ENCODE measurements around the gene TEX14.
"Not testable (repeated sequence)": the region's sequence is repeated elsewhere in the genome, so short reads cannot be mapped to it uniquely, and the experiment has no call there.

The TEX14 gene

DNA sequence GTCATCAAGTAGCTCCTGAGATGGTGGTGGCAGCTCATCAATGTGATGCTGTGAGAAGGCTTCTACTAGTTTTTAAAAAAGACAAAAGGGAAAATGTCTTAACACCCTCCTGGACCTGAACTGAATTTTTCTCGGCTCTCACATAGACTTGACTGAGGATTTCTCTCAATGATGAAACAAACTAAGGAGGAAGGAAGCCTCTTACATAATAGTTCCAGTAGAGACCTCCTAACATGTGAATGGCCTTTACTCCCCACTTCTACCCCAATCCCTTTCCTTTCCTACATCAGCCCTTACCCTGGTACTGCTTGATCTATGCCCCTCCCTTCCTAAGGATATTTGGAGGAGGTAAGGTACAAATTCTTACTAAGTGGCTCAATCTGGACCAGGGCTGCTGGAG lies 122.6 kb downstream of the TEX14 start:
- no peak for DNase-seq (ENCODE audit: extremely low read depth in 1 of 2, low read depth in 1 of 2)

DNA sequence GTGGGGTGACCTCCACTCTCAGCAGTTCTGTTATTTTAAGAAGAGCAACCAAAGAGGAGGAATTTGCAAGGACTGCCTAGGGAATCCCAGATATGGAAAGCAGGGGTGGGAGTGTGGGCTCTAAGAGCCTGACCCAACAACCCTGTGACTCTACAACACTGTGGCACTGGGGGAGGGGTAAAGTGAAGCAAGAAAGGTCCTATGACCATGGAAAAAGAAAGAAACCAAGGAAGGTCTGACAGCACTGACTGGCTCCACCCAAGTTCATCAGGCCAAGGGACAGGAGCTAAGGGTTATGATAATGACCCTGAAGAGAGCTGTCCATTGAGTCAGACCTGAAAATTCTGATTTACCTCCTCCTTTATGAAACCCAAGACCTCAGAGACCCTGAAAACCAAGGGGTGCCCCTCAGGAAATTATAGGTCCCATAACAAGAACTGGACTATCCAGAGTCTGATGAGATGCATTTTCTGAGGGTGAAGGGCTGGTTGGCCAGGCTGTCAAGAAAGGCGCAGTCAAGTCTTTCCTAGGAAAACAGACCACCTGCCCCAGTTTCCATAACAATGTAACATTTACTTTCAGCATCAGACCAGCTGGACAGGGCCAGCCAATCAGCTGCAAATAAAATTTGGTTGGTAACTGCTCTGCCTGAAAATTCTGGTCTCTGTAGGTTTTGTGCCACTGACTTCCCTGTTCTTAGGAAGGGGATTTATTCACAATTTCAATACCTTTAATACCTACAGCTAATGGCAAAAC lies 123.6 kb downstream of the TEX14 start:
- DNase-seq (ENCODE audit: extremely low read depth in 1 of 2, low read depth in 1 of 2) = no peak

DNA sequence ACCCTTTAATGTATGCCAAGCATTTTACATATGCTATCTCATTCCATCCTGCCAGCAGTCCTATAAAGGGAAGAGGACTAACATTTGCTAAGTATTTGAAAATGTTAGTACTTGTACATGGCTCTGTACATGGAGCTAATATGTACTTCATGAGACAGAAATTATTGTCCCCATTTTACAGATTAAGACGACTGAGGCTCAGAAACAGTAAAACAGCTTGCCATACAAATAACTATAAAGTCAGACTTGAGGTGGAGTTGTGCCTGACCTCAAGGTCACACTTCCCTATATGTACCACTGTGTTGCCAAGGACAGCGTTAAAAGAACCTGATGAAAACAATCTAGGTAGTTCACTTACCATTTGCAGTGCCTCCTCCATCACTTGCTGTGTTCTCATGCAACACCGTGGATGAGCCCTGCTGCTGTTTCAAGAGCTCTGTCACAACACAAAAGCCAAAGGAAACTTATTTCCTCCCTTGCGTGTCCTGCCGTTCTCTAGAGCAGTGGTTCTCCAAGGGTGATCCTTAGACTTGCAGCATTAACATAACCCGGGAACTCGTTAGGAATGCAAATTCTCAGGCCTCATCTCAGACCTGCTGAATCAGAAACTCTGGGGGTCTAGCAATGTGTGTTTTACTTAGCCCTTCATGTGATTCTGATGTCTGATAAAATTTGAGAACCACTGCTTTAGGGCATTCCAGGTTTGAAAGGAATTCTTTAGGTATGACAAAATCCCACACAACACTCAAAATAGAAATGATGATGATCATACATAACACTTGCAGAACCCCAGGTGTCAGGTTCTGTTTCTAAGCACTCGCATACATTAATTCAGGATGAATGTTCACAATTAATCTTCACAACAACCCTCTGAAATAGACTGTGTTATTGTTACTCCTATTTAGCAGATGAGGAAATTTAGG lies 126.2 kb downstream of the TEX14 start:
- DNase-seq (ENCODE audit: extremely low read depth in 1 of 2, low read depth in 1 of 2) = no peak

DNA sequence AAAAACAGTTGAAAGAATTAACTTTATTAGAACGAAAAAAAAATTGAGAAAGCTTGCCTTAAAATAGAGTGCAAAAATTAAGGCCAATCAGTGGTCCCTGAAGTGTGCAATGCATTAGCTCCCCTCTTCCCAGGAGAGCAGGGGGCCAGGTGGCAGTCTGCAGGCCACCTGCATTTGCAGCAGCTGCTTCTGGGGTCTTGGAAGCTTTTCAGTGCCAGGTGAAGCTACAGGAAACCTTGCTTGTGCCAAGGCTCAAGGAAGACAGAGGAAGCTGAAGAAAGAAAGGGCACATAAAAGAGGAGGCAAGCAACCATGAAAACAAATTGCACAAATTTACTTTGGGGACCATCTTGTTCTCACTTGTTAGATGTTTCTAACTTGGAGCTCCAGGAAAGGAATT lies 126.9 kb downstream of the TEX14 start:
- no peak for DNase-seq (ENCODE audit: extremely low read depth in 1 of 2, low read depth in 1 of 2)

DNA sequence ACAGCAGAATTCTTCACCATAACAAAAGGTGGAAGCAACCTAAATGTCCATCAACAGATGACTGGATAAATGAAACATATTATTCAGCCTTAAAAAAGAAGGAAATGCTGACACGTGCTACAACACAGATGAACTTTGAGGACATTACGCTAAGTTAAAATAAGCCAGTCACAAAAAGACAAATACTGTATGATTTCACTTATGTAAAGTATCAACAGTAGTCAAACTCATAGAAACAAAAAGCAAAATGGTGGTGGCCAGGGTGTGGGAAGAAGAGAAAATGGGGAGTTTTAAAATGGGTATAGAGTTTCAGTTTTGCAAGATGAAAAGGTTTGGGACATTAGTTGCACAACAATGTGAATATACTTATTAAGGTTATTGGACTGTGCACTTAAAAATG lies 127.6 kb downstream of the TEX14 start:
- no peak for DNase-seq (ENCODE audit: extremely low read depth in 1 of 2, low read depth in 1 of 2)

DNA sequence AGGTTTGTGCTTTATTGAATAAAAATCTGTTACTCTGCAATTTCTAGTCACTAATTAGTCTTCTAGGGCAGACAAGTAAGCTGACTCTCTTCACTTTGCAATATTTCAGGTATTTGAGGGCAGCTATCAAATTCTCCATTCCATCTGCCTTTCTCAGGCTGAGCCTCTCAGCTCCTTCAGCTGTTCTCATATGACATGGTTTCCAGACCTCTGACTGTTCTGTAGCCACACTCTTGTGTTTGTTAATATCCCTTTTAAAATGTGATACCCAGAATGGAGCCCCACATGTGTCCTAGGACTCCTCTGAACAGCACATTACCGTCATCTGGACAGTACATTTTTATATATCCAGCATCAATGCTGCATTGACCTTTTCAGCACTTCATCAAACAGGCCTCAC lies 131.3 kb downstream of the TEX14 start:
- DNase-seq (ENCODE audit: extremely low read depth in 1 of 2, low read depth in 1 of 2) = no peak

DNA sequence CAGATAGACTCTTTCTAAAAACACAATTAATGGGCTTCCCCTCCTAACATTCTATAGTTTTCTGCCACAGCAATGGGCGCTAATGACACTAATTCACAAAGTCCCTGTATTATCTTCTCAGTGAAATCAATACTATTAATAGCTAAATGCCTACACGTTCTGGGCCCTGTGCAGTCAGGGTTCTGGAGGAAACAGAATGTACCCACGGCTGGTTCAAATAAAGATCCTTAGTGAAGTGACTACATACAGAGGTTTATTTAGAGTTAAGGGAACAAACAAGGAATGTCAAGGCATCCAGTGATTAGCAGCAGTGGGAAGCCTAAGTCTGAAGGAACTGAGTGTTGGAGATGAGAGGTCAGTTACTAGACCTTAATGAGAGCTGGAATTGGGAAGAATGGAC lies 133.9 kb downstream of the TEX14 start:
- no peak for DNase-seq (ENCODE audit: extremely low read depth in 1 of 2, low read depth in 1 of 2)

DNA sequence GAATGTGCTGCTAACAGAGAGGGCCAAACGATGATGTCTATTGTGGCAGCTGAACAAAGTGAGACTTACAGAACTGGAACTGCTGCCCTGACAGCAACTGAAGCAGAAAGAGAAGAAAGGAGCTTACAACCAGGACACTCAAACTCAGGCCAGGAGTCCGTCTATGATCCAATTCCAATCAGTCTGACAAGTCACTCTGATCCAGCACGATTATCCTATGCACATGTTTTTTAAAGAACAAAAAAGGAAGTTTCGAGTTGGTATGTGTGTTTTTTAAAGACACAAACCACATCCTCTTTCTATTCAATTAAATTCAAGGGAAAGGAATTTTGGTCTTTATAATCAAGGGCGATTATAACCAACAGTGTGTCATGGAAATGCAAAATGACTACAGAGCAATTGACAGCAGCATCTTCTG lies 135.0 kb downstream of the TEX14 start:
- DNase-seq (ENCODE audit: extremely low read depth in 1 of 2, low read depth in 1 of 2) = no peak

DNA sequence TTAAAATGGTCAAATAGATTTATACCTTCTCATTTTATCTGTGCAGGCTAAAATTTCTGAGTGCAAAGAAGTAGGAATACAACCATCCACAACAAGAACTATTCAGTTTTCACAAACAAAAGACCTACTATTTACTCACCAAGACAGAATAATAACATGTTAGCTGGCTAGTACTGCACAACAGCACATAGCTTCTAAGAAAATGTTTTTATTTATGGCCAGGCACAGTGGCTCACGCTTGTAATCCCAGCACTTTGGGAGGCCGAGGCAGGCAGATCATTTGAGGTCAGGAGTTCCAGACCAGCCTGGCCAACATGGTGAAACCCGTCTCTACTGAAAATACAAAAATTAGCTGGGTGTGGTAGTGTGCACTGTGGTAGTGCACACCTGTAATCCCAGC lies 136.7 kb downstream of the TEX14 start:
- not testable (repeated sequence) for DNase-seq (ENCODE audit: extremely low read depth in 1 of 2, low read depth in 1 of 2)

DNA sequence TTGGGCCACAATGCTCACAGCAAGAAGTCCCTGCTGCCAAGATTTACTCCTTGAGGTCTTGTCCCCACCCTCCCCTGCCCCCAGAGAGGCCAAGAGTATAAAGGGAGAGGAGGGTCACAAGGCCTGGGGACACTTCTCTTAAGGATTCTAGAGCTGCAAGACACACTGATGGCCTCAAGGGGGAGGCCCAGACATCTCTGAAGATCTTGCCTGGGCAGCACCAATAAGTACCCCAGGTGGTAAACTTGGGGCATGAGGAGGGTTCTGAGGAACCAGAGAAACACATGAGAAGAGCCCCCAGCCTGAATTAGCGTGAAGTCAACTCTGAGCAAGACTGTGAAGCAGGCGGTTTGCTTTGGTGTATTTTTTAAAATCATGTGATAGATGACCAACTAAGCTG lies 150.6 kb downstream of the TEX14 start:
- no peak for DNase-seq (ENCODE audit: extremely low read depth in 1 of 2, low read depth in 1 of 2)

DNA sequence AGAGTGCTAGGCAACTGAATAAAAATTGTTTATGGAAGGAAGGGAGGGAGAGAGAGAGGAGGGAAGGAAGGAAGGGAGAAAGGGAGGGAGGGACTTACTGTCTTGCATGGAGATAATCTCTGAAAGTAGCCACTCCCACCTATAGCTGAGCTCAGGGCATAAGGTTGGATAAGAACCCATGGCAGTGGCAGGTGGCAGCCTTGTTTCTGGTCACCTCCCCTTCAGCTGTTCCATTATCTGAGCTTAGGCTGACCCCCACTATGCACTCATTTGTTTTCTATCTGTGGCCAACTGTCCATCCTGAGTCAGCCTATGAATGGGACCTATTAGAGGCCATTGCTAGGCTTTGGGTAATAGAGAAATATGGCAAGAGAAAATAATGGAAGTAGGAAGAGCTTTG lies 152.1 kb downstream of the TEX14 start:
- no peak for DNase-seq (ENCODE audit: extremely low read depth in 1 of 2, low read depth in 1 of 2)

DNA sequence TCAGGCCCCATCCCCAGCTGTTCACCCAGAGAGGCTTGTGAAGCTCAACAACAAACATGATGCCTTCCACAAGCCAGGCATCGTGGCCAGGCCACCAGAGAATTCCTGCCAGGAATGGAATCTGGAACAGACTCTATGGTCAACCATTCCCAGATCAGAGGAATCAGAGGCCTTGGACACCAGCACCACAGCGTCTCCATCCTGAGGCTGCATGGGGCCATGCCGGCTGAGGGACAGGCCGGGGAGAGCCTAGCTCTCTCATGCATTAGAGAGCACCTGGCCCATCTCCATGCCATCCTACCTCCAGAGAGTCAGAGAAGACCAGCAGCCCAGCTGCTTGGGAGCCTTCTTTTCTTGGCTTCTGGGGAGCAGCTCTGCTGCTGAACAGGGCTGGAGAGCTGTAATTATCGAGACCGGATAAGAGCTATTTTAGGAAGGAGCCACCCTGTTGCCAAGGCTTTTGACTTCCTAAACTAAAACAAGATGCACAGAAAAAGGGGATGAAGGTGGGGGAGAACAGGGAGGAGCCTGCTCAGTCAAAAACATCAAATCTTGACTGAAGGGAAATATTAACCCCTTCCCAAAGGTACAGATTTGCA lies 152.9 kb downstream of the TEX14 start:
- no peak for DNase-seq (ENCODE audit: extremely low read depth in 1 of 2, low read depth in 1 of 2)

DNA sequence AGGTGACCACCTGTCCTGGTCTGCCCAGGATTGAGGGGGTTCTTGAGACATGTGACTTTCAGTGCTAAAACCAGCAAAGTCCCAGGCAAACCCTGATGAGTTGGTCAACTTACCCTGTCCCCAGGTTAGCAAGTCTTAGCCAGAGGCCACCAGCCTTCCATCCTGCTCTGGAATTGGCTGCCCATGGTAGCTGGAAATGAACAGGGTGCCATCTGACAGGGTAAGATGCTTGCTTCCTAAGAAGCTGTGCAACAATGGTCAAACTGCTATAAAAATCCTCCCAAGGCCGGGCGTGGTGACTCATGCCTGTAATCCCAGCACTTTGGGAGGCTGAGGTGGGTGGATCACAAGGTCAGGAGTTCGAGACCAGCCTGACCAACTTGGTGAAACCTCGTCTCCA lies 154.6 kb downstream of the TEX14 start:
- no peak for DNase-seq (ENCODE audit: extremely low read depth in 1 of 2, low read depth in 1 of 2)

DNA sequence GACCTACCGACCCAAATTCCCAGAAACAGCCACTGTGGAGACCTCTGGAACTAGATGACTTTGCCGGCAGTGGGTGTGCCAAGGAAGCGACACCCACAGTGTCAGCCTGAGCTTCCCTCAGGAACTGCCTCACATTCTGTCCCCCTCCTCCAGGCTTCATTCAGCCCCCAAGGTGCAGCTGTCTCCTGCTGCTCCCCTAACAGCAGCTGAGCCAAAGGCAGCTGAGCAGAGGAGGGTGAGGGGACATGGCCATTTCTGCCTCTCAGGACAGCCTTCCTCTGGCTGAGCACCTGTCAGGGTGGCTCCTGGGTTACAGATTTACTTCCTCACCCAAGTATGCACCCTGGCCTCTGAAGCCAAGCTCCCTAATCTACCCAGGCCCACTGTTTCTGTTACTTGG lies 155.3 kb downstream of the TEX14 start:
- DNase-seq (ENCODE audit: extremely low read depth in 1 of 2, low read depth in 1 of 2) = no peak

DNA sequence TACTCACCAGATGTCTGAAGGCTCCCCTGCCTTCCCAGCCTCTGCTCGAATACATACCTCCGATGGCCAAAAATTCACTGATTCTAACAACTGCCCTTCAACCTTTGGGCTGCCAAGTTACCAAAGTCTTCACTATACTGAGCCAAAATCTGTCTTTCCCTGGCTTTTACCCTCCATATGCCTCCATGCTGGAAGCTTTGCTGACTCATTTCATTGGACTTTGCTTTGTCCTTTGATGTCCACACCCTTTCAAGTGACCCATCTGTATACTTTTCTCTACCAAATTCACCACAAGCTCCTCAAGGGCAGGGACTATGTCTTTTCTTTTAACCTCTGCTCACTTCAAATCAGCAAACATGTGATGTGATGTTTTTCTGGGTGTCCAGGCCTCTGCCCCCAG lies 156.4 kb downstream of the TEX14 start:
- DNase-seq (ENCODE audit: extremely low read depth in 1 of 2, low read depth in 1 of 2) = no peak

DNA sequence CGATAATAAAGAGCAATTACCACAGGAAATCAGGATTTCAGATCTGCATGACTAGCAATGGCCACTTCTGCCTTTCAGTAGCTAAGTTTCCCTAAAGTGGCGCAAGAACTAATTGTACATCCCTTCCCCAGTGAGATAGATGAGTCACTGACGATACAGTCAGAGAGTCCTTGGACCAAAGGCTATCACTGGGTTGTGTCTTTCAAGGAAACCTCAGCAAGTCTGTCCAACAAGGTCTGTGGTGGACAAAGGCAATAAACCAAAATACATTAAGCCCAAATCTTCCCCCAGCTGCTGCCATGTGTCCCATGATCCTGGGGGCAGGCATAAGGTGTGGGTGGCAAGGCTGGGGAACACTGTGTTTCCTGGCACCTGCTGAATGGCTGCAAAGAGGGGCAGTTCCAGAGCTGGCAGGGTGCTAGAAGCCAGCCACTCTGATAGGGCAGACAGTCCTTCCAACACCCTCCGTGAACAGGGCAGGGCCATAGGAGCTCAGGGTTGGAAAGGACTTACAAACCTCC lies 156.9 kb downstream of the TEX14 start:
- DNase-seq (ENCODE audit: extremely low read depth in 1 of 2, low read depth in 1 of 2) = no peak

DNA sequence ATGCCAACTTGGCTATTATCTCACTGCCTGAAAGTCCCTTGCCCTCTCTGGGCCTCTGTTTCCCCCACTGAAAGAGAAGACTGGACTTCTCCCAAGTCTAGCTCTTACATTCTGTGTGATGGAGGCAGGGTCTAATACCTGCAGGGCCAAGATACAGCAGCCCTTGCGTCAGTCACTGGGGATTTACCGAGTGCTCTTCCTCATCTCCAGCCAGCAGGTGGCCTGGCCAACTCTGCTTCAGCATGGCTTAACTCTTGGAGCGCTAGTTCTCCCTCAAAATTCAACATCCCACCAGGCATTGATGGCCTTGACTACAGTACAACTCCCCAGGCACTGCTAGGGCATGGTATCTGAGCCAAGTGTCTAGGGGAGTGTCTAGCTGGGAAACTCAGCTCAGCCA lies 157.5 kb downstream of the TEX14 start:
- DNase-seq (ENCODE audit: extremely low read depth in 1 of 2, low read depth in 1 of 2) = no peak

DNA sequence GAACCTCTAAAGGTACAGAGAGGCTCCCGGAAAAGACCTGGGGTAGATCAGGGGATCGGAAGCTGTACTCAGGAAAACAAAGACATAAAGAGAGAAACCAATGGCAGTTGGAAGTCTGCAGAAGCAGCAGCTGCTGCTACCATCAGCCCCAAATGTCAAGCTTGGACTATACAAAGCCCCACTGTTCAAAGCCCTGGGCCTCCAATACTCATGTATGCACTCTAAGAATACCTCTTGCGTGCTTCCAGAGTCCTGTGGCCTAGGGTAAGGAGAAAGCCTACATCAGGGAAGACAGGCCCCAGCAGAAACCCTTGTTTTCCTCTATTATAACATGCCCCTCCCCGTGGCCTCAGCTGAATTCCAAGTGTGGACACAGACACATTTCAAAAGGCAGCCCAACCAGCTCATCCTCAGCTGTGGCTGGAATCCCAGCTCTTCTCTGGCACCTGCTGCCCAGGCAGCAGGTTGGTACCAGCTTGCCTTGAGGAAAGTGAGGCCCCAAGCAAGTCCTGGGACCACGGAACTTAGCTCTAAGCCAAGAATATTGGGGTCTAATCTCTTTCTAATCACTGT lies 158.1 kb downstream of the TEX14 start:
- DNase-seq (ENCODE audit: extremely low read depth in 1 of 2, low read depth in 1 of 2) = no peak

DNA sequence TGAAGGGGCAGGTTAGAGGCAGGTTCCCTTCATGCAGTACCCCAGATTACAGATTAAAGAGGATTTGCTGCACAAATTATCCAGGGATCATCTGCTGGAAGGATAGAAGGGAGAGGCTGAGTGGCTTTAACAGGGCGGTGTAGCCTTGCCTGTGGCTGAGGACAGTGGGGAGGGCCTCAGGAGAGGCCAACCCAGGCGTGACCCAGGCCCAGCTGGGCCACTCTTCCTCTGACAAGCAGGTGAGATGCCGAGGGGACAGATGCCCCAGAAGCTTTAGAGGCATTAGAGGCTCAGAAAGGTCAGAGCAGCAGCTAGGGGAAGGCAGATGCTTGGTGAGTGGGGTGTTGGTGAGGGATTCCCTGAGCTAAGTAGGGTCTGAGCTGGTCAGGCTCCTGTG lies 159.3 kb downstream of the TEX14 start:
- no peak for DNase-seq (ENCODE audit: extremely low read depth in 1 of 2, low read depth in 1 of 2)

DNA sequence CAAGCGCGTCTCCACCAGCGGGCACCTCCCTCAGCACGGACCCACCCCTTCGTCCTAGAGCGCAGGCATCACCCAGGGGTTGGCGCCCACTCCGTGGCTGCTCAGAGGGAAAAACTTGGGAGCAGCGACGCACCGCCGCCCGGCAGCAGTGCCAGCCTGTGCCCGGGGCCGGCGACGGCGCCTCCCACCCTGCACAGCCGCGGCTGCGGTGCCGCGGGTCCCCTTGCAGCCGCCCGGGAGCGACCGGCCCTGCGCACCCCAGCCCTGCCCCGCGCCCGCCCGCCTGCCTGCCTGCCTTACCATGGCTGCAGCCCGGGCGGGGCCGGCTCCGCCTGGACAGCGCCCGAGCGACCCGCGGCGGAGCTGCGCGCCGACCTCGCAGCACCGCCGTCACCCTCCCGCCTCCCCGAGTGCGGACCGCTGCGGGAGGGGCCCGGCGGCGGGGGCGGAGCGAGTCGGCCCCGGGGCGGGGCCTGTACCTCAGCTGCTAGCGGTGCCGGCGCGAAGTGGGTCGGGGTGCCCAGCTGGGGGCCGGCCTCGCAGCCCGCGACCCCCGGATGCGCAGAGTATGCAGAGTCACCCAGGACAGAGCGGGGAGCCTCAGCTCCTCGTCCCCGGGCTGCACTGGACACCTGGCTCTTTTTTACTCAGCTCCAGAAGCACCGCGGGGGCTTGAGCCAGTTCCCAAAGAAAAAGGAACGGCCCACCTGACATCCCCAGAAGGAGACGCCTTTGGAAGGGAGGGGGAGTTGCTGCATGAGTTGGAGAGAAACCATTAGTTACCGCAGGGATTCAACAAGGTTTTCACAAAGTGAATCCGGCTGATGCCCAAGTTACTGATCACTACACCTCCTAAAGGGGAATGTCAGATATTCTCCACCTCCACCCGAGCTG lies 159.9 kb downstream of the TEX14 start:
- DNase-seq (ENCODE audit: extremely low read depth in 1 of 2, low read depth in 1 of 2) = no peak

All from stimulated activated CD8-positive, alpha-beta memory T cell treated with anti-CD3 and anti-CD28 coated beads, Interleukin-7, amount 100 ng/mL, for 48 hours (primary cell).